ENCODE measurements around the gene CLNK. TPM values are rescaled to one million over a fixed set of nuclear protein-coding genes. Genes with fewer than 3 reads are reported as not detected.

Gene CLNK
- polyA plus RNA-seq, 1 of the 3 experiments (the other 2 are of a cell fraction): not detected

GRCh38 chr4:10629394-10629793 is 55.2 kb downstream of the CLNK start:
- Histone ChIP-seq H3K79me2 (ENCODE audit: insufficient read depth) (no peaks in the 10 kb centered on the region), H3K36me3 (replicated peaks in 1 of 2; ENCODE audit: control insufficient read depth in 1 of 2, insufficient read depth in 2 of 2, low read length in 1 of 2) (no peaks in the 10 kb centered on the region), H3K4me3 (ENCODE audit: low read depth in 2 of 2, low read length in 1 of 2) (no peak overlapping the region), H3K9ac (no peak overlapping the region), H3K9me3 (no peaks in the 10 kb centered on the region), H3K9me2 (no peaks in the 10 kb centered on the region), H2AFZ (ENCODE audit: low read depth) (no peak overlapping the region), H3K4me2 (no peak overlapping the region), H4K20me1 (ENCODE audit: insufficient read depth) (no peaks in the 10 kb centered on the region), H3K4me1 (ENCODE audit: control insufficient read depth in 1 of 2, insufficient read depth in 2 of 2, low read depth in 1 of 2, low read length in 1 of 2) (no peaks in the 10 kb centered on the region), H3K27ac (ENCODE audit: low read depth in 2 of 2, low read length in 1 of 2) (no peak overlapping the region), H3F3A (replicated peaks; ENCODE audit: insufficient read depth) (no peaks in the 10 kb centered on the region), H3K27me3 (ENCODE audit: insufficient read depth) (peaks cover 8% of the 10 kb centered on the region; the same call in 1 of the 2 replicates)
- ChIA-PET CTCF (no interaction called here), POLR2A (no interaction called here)
- 24% methylated on average over 4 of the region's 4 CpGs for WGBS (ENCODE audit: low lambda C conversion rate)
- TF ChIP-seq MAX (IDR thresholded peaks at IDR 0.05; ENCODE audit: low read depth) (no peak), ELF1 (IDR thresholded peaks at IDR 0.05) (no peak), PBX3 (IDR thresholded peaks at IDR 0.05) (no peak), USF1 (IDR thresholded peaks at IDR 0.05; ENCODE audit: borderline replicate concordance, low read depth) (no peak), USF2 (IDR thresholded peaks at IDR 0.05; ENCODE audit: borderline replicate concordance, low read depth, low read length) (no peak), SMC3 (IDR thresholded peaks at IDR 0.05; ENCODE audit: low read depth, low read length) (no peak), TAF1 (IDR thresholded peaks at IDR 0.05; ENCODE audit: borderline replicate concordance, low read depth, low read length) (no peak), FOXJ3 (CRISPR knock-in tag; IDR thresholded peaks at IDR 0.05) (no peak), POLR2AphosphoS5 (IDR thresholded peaks at IDR 0.05; ENCODE audit: low read depth, low read length) (no peak), RAD21 (IDR thresholded peaks at IDR 0.05; ENCODE audit: low read length) (no peak), SIN3A (IDR thresholded peaks at IDR 0.05; ENCODE audit: borderline replicate concordance, low read depth, low read length) (no peak), JUND (IDR thresholded peaks at IDR 0.05) (no peak), FOXM1 (IDR thresholded peaks at IDR 0.05; ENCODE audit: low read depth) (no peak), RFX5 (IDR thresholded peaks at IDR 0.05; ENCODE audit: low read length) (no peak), IRF3 (IDR thresholded peaks at IDR 0.05; ENCODE audit: low read depth, low read length) (no peak), YY1 (IDR thresholded peaks at IDR 0.05; ENCODE audit: low read depth) (no peak)
- DNase-seq: no peak
